GM06990 (cell line): Measurements from ENCODE around the gene ESPNL.

Source experiments
- DNase-seq: peaks from one replicate; pipeline ENCODE4 v3.0.0-alpha.2; 2011; ENCODE audit not compliant: insufficient read length; ENCODE audit errors: extremely low read depth
- H3K27me3 ChIP-seq: replicated peaks from 2 replicates; pipeline ENCODE4 v1.6.0; 2011; ENCODE audit warnings: low read length; ENCODE audit not compliant: control insufficient read depth, insufficient read depth
- H3K36me3 ChIP-seq: 2 replicates; pipeline ENCODE4 v1.5.1; 2011; ENCODE audit warnings: low read length; ENCODE audit not compliant: control insufficient read depth, insufficient read depth
- H3K4me3 ChIP-seq: replicated peaks from 2 replicates; pipeline ENCODE4 v1.5.1; 2011; ENCODE audit warnings: low read depth, mild to moderate bottlenecking, control low read depth, low read length
- TF ChIP-seq, protein P1 (sequence below): IDR thresholded peaks from 2 replicates; pipeline ENCODE4 v1.5.1; 2011; ENCODE audit warnings: low read length, control low read depth, mild to moderate bottlenecking, inconsistent platforms; ENCODE audit not compliant: insufficient read depth, poor library complexity, severe bottlenecking

Gene ESPNL

DNA sequence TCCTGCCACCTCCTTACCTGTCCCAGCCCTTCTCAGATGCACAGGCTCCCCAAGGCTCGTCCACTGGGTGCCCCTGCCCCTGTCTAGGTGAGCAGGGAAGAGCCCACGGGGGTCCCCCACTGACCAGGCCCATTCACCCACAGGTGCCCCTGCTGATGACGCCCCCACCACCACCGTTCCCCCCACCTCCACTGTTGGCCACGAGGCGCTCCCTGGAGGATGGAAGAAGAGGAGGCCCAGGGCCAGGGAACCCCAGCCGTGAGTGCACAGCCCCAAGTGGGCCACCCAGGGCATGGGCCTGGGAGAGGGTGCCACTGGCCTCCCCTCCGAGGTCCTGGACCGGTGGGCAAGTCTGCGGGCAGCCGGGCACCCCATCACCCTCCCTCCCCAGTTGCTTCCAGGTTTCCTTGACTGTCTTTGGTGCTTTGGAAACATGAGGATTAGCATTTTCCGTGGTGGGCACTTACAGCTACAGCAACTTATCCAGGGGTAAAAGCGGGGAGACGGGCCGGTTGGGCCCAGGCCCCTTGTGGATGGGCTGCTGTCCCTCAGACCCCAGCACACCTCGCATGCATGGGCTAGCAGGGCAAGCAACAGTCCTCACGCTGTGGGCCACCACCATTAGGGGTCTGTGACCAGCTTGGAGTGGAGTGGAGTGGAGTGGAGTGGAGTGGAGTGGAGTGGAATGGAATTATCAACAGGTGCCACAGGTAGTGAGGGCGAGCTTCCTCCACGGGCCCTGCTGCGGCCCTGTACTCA is 25.2 kb downstream of the ESPNL start:
- DNase-seq, result no peak
- Histone ChIP-seq H3K4me3 (no peak overlapping the region), H3K36me3 (no peaks in the 10 kb centered on the region; the same call in 1 of the 2 replicates), H3K27me3 (no peaks in the 10 kb centered on the region)
- TF ChIP-seq, protein P1, sequence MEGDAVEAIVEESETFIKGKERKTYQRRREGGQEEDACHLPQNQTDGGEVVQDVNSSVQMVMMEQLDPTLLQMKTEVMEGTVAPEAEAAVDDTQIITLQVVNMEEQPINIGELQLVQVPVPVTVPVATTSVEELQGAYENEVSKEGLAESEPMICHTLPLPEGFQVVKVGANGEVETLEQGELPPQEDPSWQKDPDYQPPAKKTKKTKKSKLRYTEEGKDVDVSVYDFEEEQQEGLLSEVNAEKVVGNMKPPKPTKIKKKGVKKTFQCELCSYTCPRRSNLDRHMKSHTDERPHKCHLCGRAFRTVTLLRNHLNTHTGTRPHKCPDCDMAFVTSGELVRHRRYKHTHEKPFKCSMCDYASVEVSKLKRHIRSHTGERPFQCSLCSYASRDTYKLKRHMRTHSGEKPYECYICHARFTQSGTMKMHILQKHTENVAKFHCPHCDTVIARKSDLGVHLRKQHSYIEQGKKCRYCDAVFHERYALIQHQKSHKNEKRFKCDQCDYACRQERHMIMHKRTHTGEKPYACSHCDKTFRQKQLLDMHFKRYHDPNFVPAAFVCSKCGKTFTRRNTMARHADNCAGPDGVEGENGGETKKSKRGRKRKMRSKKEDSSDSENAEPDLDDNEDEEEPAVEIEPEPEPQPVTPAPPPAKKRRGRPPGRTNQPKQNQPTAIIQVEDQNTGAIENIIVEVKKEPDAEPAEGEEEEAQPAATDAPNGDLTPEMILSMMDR, result no peak

DNA sequence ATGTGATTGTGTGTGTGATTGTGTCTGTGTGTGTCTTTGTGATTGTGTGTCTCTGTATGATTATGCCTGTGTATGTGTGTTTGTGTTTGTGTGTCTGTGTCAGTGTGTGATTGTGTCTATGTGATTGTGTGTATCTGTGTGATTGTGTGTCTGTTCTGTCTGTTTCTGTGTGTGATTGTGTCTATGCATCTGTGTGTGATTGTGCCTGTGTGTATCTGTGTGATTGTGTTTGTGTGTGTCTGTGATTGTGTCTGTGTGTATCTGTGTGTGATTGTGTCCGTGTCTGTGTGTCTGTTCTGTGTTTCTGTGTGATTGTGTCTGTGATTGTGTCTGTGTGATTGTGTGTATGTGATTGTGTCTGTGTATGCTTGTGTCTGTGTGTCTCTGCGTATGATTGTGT is 26.2 kb downstream of the ESPNL start:
- Histone ChIP-seq H3K36me3 (no peaks in the 10 kb centered on the region; the same call in 1 of the 2 replicates), H3K27me3 (no peaks in the 10 kb centered on the region), H3K4me3 (no peak overlapping the region)
- no peak for DNase-seq
- TF ChIP-seq, protein P1, result no peak

DNA sequence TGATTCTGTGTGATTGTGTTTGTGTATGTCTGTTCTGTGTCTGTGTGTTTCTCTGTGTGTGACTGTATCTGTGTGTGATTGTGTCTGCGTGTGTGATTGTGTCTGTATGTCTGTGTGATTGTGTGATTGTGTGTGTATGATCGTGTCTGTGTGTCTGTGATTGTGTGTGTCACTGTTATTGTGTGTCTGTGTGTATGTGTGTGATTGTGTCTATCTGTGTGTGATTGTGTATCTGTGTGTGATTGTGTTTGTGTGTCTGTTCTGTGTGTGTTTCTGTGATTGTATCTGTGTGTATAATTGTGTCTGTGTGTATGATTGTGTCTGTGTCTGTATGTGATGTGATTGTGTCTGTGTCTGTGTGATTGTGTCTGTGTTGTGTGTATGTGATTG is 26.6 kb downstream of the ESPNL start:
- TF ChIP-seq, protein P1, result no peak
- H3K36me3 ChIP-seq, result no peaks in the 10 kb centered on the region; the same call in 1 of the 2 replicates
- DNase-seq, result no peak
- H3K4me3 ChIP-seq, result no peak overlapping the region
- H3K27me3 ChIP-seq, result no peaks in the 10 kb centered on the region

DNA sequence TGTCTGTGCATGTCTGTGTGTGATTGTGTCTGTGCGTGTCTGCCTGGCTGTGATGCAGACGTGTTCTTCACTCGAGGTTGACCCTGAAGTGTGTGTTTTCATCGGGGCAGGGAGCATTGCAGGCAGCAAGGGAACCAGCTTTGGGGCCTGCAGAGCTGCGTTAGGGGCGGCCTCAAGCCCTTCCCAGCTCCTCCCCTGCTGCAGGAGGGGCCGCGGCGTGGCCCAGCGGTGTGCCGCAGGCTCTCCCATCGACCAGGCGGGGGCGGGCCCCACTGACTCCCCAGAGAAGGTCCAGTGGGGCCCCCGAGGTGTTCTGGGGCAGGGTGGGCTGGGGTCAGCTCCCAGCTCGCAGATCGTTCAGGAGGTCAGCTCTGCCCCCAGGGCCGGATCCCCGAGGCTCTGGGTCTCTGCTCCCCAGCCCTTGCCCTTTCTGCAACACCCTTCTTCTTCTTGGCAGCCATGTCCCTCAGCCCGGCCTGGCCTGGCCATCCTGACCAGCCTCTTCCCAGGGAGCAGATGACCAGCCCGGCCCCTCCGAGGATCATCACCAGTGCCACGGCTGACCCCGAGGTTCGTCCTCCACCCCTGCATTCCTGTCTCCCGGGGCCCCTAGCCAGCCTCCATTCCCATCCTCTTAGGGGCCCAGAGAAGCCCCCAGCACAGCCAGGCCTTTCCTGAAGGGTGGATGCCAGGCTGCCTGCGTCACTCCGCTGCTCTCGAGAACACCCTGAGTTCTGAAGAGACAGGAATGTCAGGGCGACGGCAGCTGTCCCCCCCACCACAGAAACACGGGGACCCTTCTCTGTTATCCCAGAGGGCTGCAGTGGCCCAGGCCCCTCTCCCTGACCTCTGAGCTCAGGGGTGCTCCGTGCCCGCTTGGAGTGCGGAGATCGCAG is 27.3 kb downstream of the ESPNL start:
- H3K4me3 ChIP-seq, result no peak overlapping the region
- H3K27me3 ChIP-seq, result no peaks in the 10 kb centered on the region
- TF ChIP-seq, protein P1, result no peak
- no peaks in the 10 kb centered on the region; the same call in 1 of the 2 replicates for H3K36me3 ChIP-seq
- DNase-seq, result no peak

DNA sequence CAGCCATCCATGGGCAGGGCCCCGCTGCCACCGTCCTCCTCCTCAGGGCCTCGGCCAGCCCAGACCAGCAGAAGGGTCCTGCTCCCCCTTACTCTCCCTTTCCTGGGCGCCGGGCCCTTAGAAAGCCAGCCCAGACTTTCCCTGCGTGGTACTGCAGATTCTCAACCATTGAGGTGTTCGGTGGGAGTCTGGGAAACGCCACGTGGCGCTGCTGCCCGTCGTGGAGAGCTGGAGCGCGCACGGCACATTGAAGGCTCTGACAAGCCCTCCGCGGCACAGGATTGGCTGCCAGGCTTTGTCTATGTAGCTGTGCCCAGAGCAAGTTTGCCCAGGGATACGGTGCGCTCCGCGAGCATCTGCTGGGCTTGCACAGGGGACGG is 27.9 kb downstream of the ESPNL start:
- no peak overlapping the region for H3K4me3 ChIP-seq
- no peaks in the 10 kb centered on the region for H3K27me3 ChIP-seq
- TF ChIP-seq, protein P1, result no peak
- no peaks in the 10 kb centered on the region; the same call in 1 of the 2 replicates for H3K36me3 ChIP-seq
- DNase-seq, result no peak
